ENCODE data around the gene ADAMTS6.
"Not testable (repeated sequence)": the region's sequence is repeated elsewhere in the genome, so short reads cannot be mapped to it uniquely, and the experiment has no call there.

ADAMTS6 gene

GRCh38 chr5:65462139-65462705 lies 19.5 kb downstream of the ADAMTS6 start:
- DNase-seq, result no peak

- DNase-seq, result no peak
Observed at GRCh38 chr5:65461490-65461889, 20.2 kb downstream of the ADAMTS6 start.

GRCh38 chr5:65459995-65460394 lies 21.7 kb downstream of the ADAMTS6 start:
- DNase-seq, result no peak

GRCh38 chr5:65455064-65455463 lies 26.7 kb downstream of the ADAMTS6 start:
- no peak for DNase-seq

GRCh38 chr5:65451436-65451835 lies 30.3 kb downstream of the ADAMTS6 start:
- DNase-seq, result no peak

GRCh38 chr5:65446682-65447081 lies 35.0 kb downstream of the ADAMTS6 start:
- DNase-seq, result no peak

- DNase-seq, result no peak
Observed at GRCh38 chr5:65441800-65442199, 39.9 kb downstream of the ADAMTS6 start.

GRCh38 chr5:65440456-65440855 lies 41.3 kb downstream of the ADAMTS6 start:
- no peak for DNase-seq

GRCh38 chr5:65434122-65434521 lies 47.6 kb downstream of the ADAMTS6 start:
- no peak for DNase-seq

- no peak for DNase-seq
Observed at GRCh38 chr5:65426656-65427055, 55.1 kb downstream of the ADAMTS6 start.

- no peak for DNase-seq
Observed at GRCh38 chr5:65423623-65424022, 58.1 kb downstream of the ADAMTS6 start.

GRCh38 chr5:65418661-65419060 lies 63.1 kb downstream of the ADAMTS6 start:
- no peak for DNase-seq

GRCh38 chr5:65413822-65414221 lies 67.9 kb downstream of the ADAMTS6 start:
- DNase-seq, result no peak

GRCh38 chr5:65412842-65413241 lies 68.9 kb downstream of the ADAMTS6 start:
- no peak for DNase-seq

- DNase-seq, result no peak
Observed at GRCh38 chr5:65411356-65411755, 70.4 kb downstream of the ADAMTS6 start.

GRCh38 chr5:65395526-65396155 lies 86.1 kb downstream of the ADAMTS6 start:
- DNase-seq, result no peak

GRCh38 chr5:65394087-65394486 lies 87.6 kb downstream of the ADAMTS6 start:
- DNase-seq, result no peak

- no peak for DNase-seq
Observed at GRCh38 chr5:65391591-65391990, 90.1 kb downstream of the ADAMTS6 start.

GRCh38 chr5:65390208-65390607 lies 91.5 kb downstream of the ADAMTS6 start:
- DNase-seq, result no peak

- DNase-seq, result no peak
Observed at GRCh38 chr5:65383859-65384258, 97.9 kb downstream of the ADAMTS6 start.

- DNase-seq, result no peak
Observed at GRCh38 chr5:65382582-65382981, 99.1 kb downstream of the ADAMTS6 start.

- not testable (repeated sequence) for DNase-seq
Observed at GRCh38 chr5:65370505-65370904, 111.2 kb downstream of the ADAMTS6 start.

GRCh38 chr5:65366655-65367054 lies 115.1 kb downstream of the ADAMTS6 start:
- no peak for DNase-seq

- DNase-seq, result no peak
Observed at GRCh38 chr5:65364907-65365306, 116.8 kb downstream of the ADAMTS6 start.

GRCh38 chr5:65363499-65363898 lies 118.2 kb downstream of the ADAMTS6 start:
- DNase-seq, result no peak
